HG02970 (cell line): Measurements from ENCODE around the gene PTGDR2.
"Not testable (repeated sequence)": the region's sequence is repeated elsewhere in the genome, so short reads cannot be mapped to it uniquely, and the experiment has no call there.

ENCODE experiments used
- ATAC-seq: cut with Tn5 transposase; IDR thresholded peaks from one replicate; pipeline ENCODE4 v1.9.1; 2021; ENCODE audit warnings: mild to moderate bottlenecking, moderate library complexity, moderate number of reproducible peaks; ENCODE audit not compliant: unreplicated experiment, low FRiP score

PTGDR2 gene

DNA sequence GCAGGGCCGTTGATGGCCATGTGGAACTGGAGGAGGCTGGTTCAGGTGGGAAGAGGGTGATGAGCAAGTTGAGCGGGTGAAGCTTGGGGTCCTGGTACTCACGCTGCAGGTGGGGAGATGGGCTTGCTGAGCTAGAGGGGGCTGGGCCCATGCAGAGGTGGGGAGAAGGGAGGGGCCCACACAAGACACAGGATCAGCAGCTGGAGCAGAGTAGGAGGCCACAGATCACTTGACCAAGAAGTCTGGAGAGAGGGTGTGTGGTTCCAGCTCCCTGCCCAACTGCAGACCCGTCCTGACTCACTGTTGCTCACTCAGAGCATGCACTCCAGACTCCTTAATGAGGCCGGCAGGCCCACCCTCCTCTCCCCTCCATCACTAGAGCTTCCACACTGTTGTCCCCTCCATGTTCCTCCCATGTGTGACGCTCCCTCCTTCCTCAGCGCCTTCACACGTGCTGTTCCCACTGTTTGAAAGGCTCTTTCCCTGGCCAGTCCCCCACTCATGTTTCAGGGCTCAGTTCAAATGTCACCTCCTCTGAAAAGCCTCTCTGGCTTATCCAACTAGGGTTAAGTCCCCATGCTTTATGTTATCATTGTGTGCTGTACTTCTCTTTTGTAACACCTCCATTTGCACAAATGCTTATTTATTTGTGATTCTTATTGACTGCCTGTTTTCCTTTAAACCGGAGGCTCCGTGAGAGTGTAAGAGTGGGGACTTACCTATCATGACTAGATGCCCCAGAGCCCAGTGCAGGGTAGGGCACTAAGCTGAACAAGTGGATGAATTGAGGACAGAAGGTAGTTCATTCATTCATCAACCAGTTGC lies 11.5 kb downstream of the PTGDR2 start:
- no peak for ATAC-seq

DNA sequence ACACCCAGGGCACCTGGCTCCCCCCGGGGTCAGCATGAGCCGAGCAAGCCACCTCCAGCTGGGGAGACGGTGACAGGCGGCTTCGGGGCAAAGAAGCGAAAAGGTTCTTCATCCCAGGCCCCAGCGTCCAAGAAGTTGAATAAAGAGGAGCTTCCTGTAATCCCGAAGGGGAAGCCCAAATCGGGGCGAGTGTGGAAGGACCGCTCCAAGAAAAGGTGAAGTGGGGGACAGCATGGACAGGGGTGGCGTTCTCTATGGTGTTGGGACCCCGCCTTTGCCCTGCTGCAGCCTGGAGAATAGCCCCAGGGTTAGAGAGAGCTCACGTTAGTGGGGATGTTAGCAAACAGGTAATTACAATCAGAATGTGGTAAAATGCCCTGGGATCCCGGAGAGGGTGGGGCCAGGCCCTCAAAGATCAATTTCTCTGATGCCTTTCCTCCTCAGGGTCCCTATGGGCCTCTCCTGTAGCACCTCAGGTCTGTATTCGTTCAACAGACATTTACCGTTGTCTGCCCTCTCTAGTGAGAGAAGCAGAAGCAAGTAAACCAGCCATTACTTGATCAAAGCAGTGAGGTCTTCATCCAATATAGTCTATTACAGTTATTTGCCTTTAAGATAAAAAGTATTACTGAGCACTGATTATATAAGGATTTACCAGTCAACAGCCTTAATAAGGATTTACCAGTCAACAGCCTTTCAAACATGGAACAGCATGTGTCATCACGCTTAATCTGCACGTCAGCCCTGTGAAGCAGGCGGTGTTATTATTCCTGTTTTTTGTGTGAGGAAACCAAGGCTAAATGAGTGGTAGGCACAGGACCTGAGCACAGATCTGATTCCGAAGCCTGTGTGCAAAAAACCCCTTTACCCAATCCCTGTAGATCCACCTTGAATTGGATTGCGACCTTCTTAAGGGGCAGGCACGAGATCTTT lies 12.8 kb downstream of the PTGDR2 start:
- ATAC-seq, result no peak

DNA sequence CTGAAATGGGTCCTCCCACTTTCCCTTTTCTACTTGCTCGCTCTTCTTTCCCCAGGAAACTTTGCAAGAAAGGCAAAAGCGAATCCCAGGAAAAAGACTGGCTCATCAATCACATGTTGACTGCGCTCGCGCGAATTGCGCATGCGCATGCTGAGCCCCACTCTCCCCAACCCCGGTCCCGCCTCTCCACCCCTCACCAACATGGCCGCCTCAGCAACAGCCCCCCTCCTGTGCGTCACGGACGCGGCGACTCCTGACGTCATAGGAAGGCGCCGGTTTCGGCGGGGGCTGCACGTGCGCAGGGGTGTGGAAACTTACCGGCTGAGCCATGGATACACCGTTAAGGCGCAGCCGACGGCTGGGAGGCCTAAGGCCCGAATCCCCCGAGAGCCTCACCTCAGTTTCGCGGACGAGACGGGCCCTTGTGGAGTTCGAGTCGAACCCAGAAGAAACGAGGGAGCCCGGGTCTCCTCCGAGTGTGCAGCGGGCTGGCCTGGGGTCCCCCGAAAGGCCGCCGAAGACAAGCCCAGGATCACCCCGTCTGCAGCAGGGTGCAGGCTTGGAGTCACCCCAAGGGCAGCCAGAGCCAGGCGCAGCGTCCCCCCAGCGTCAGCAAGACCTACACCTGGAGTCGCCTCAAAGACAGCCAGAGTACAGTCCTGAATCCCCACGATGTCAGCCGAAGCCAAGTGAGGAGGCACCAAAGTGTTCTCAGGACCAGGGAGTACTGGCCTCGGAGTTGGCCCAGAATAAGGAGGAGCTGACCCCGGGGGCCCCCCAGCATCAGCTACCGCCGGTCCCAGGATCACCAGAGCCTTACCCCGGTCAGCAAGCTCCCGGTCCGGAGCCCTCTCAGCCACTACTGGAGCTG lies 13.7 kb downstream of the PTGDR2 start, which contains the start of gene CCDC86:
CCDC86 (plus strand) TSS at position 317 of the 871 bp plus-strand sequence; CDS start at position 329, 12 bp downstream.
- peak; percentile 79 for ATAC-seq

DNA sequence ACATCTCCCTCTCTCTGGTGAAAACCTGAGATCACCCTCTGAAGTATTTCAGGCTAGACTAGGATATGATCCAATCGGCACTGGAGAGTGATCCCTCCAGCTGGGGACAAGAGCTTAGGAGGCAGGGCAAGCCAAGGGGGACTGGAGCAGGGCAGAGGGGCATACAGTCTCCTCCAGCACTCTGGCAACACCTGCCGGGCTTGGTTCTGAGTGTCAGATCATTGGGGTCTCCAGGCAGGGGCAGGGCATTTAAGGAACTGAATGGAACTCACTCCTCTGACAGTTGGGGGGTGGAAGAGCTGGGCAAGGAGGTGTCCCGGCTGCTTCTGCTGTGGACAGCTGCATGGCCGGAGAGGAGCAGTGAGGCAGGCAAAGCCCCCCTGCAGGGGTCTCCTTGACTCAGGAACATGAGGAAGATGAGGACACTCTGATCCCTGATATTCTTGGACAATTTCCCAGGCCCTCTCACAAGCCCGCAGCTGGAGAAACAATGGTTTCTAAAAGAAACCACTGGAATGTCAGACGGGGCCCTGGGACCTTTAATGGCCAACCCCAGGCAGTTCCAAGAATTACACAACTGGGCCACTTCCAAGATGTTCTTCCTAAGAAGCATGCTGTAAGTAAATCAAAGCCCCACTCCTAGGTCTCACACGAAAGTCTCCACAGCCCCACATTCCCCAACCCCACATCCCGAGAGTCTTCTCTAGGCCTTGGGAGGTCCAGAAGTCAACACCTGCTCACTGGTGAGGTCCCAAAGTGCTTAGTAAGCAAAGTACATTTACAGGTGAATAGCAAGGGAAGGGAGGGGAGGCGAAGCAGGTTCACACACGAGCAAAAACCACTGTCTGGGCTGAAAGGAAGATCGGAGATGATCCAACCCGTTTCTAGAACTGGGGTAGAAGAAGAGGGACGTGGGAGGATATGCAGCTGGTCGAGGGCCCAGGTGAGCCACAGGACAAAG lies 15.0 kb downstream of the PTGDR2 start:
- ATAC-seq, result no peak

DNA sequence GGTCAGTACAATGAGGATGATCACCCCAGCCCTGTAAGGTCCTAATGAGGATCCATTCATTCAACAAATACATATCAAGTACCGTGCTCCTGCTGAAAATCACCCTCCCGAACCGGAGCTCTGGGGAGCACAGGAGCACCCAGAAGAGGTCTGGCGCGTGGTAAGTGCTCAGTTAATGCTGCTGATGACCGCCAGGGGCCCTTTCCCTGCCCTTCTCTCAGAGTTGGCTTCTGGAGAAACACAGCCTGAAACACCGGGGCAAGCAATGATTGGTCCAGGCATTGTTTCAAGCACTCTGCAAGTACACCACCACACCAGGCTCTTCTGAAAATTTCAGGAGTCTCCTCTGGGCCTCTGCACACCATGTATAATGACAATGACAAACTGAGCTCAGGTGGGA lies 17.6 kb downstream of the PTGDR2 start:
- no peak for ATAC-seq

DNA sequence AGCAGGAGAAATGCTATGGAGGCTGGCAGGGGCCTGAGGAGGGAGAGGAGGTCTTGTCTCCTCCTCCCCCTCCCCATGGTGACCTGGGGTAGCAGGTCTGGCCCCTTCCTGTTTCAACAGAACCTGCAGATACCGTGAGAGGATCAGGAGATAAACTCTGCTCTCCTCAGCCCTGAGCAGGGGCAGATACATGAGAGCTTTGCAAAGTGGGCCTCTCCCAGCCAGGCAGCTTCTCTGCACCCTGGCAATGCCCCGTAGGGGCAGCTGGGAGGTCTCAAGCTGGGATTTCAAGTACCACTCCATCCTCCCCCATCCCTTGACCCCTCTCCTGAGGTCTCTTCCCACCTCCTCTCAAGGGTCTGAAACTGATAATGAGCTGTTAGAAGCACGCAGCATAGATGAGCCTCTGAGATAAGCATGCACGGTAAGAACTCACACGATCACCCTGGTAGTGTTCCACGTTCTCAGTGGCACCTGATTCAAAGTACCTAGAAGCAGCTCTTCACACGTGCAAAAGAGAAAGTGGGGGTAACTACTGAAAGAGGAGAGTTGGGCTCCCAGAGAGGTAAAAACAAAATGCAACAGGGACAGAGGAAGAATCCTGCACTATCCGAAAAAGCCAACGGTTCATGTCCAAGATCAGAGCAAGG lies 18.8 kb downstream of the PTGDR2 start:
- ATAC-seq, result no peak

DNA sequence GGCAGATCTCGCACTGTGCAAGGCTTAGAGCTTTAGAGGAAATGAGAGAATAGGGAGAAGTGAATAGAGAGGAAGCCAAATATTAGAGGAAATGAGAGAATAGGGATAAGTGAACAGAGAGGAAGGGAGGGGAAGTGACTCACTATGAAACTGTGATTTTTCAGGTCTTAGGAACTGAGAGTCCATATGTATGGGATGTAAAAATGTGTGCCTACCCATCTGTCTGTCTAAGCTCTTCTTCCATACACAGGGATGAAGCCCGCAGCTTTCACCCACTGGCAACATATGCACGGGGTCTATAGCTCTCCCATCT lies 20.3 kb downstream of the PTGDR2 start:
- no peak for ATAC-seq

DNA sequence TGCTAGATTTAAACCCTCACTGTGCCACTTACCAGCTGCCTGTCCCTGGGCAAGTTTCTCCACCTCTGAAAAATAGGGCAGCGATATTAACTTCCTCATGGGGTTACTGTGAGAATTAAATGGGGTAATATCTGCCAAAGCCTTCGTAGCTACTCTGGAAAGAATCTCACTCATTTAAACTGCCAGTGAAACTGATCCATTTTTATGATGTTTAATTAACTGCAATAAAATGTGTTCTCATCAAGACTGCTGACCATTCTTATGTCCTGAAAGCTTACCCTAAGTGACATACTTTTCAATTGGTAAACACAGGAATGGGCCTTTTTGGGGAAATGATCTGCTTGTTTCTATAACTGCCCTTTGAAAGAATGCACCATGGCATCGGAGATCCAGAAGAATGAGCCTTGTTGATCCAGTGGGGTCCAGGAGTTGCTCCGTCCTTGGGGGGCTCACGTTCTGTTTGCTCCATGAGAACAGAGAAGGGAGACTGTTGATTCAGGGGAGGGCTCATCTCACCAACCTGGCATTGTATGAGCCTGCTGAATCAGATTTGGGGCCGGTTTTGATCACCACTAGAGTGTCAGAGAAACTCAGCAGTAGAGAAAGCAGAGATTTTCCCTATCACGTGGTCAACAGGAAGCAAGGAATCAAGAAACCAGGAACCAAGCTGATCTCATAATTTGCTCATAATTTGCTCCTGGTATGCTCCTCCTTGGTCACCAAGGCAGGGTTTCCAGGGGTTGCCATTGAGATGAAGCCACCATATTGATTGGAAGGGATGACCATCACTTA lies 20.8 kb downstream of the PTGDR2 start:
- ATAC-seq, result no peak

DNA sequence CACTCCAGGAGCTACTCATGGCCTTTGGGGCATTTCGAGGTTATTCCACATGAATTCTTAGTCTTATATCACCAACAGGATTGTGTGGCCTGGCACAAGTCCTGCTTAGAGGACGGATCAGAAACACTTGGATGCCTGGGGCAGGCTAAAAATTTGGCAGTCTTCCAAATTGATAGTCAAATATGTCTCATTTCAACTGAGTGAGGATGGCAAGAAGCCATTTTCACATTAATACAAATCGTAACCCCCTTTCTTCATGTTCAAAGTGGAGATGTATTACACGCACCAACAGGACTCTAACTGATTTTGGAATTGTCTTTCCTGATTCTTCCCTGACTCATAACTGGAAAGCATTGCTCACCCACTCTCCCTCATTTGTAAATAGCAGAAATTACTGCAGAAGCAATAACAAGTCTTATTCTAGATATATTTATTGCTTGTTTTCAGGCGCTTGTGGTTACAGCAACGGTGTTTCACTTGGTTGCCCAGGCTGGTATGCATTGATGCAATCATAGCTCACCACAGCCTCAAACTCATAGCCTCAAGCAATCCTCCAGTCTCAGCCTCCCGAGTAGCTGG lies 24.2 kb downstream of the PTGDR2 start:
- ATAC-seq, result no peak

DNA sequence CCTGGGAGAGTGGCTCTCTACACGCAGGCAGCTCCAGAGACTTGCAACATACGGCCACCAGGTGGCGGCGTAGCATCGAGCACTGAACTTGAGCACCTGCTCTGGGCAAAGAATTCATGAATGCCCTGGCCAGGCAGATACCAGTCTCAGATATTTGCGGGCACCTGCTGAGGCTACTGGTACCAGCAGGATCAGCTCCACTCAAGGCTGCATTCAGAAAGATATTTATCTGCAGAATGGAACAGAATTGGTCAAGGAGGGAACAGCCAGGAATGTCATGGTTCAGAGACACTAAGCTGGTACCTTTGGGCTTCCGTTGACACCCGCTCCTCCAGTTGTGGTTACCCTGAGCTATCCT lies 24.6 kb downstream of the PTGDR2 start:
- ATAC-seq, result no peak

DNA sequence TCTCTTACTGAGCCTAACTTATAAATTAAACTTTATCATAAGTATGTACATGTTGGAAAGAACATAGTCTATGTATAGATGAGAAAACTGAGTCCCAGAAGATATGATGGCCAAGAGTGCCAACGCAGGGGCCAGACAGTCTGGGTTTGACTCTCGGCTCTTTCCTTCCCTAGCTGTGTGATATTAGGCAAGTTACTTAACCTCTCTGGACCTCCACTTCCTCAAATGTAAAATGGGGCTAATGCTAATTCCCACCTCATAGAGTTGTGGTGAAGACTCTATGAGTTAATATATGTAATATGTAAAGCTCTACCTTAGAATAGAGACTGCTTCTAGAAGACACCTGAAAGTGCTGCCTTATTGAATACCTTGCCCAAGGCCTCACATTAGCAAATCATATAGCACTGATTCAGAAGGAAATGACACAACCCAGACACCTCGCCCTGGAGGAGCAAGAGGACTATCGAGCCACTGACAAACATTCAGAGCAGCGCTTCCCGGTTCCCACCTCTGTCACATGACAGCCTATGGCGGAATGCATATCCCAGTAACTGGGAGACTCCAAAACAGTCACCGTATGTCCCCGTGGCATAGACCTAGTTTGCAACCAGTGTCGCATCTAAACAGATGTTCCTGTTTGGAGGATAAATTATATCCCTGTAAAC lies 25.1 kb downstream of the PTGDR2 start:
- no peak for ATAC-seq

DNA sequence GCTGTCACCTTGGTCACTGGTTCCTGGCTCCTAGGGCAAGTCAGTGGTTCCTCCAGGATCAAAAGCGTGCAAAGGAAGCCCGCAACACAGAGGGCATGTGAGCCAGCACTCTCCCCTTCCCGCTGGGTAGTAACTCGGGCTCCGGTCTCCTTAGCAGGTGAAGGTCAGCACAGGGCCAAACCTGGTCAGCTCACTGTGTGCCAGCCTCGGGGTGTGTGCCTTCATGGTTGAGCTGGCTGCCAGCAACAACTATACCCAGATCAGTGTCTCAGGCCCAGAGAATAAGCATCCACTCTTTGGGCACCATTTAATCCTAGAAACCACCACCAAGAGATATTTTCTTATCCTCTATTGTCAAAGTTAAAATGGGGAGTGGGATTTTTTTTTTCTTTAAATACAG lies 30.0 kb downstream of the PTGDR2 start:
- ATAC-seq, result no peak

DNA sequence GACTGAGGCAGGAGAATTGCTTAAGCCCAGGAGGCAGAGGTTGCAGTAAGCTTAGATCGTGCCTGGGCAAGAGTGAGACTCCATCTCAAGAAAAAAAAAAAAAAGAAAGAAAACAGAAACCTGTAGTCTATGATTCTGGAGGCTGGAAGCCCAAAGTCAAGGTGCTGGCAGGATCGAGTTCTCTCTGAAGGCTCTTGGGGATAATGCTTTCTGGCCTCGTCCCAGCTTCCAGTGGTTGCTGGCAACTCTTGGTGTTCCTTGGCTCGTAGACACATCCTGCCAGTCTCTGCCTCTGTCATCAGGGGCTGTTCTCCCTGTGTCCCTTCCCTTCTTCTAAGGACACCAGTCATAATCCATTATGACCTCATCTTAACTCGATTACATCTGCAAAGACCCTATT lies 30.6 kb downstream of the PTGDR2 start:
- ATAC-seq, result no peak

DNA sequence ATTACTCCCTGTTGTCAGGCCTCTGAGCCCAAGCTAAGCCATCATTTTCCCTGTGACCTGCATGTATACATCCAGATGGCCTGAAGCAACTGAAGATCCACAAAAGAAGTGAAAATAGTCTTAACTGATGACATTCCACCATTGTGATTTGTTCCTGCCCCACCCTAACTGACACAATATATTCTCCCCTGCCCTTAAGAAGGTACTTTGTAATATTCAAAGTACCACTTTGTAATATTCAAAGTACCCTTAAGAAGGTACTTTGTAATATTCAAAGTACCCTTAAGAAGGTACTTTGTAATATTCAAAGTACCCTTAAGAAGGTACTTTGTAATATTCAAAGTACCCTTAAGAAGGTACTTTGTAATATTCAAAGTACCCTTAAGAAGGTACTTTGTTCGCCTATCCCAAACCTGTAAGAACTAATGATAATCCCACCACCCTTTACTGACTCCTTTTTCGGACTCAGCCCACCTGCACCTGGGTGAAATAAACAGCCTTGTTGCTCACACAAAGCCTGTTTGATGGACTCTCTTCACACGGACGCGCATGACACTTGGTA lies 31.9 kb downstream of the PTGDR2 start:
- not testable (repeated sequence) for ATAC-seq

DNA sequence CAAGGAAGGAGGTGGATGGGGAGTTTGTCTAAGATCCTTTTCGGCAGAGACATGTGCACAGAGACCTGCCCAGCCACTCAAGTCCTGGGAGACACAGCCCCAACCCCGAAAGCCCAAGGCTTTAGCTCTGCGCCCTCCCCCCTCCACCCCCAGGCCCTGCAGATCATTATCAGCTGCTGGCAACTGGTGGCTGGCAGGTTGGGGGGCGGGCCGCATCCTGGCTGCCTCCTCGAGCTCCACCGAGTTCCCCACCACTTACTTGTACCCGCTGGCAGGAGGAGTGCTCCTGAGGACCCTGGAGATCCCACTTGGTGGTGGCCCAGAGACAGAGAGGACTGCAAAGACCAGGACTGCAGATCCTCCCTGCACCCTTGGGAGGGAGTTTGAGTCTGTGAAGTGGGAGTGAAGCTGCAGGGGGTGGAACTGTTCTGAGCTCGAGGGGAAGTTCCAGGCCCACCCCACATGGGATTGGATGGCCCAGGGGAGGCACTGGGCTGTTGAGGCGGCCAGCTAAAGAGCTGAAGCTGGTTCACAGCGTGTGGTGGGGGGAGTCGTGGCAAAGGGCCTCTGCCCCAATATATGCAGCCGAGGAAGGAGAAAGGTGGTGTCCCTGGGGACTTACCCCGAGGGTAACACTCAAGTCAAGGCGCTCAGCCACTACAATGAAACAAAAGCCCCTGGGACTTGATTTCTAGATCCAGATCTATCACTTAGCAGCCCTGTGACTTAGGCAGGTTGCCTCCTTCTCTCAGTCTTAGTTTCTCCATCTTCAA lies 33.7 kb downstream of the PTGDR2 start:
- ATAC-seq, result no peak

DNA sequence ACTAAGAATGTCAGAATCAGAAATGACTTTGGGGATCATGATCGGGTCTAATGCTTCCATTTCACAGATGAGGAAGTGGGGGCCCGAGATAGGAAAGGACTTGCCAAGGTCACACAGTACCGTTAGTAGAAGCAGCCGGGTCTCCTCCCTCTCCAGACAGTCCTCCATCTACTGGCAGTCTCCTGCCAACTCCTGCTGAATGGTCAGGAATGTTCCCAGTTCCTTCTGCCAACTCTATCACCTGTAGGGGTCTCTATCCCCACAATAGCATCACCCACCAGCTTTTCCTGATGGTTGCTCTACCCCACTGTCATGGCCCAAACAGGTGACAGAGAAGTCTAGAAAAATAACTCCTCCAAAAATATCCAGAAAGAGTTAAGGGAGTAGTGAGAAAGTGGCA lies 37.7 kb downstream of the PTGDR2 start:
- ATAC-seq, result no peak
